NCI-H526 treated with DMSO at 0.1 percent for 48 hours (cell line): ENCODE results near the gene TAPT1.
"Not testable (repeated sequence)": the region's sequence is repeated elsewhere in the genome, so short reads cannot be mapped to it uniquely, and the experiment has no call there.

ENCODE experiments used
- DNase-seq: peaks from one replicate; lab custom pipeline; 2025; lab: John Stamatoyannopoulos, UW

TAPT1 gene, protein sequence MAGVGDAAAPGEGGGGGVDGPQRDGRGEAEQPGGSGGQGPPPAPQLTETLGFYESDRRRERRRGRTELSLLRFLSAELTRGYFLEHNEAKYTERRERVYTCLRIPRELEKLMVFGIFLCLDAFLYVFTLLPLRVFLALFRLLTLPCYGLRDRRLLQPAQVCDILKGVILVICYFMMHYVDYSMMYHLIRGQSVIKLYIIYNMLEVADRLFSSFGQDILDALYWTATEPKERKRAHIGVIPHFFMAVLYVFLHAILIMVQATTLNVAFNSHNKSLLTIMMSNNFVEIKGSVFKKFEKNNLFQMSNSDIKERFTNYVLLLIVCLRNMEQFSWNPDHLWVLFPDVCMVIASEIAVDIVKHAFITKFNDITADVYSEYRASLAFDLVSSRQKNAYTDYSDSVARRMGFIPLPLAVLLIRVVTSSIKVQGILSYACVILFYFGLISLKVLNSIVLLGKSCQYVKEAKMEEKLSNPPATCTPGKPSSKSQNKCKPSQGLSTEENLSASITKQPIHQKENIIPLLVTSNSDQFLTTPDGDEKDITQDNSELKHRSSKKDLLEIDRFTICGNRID

DNA sequence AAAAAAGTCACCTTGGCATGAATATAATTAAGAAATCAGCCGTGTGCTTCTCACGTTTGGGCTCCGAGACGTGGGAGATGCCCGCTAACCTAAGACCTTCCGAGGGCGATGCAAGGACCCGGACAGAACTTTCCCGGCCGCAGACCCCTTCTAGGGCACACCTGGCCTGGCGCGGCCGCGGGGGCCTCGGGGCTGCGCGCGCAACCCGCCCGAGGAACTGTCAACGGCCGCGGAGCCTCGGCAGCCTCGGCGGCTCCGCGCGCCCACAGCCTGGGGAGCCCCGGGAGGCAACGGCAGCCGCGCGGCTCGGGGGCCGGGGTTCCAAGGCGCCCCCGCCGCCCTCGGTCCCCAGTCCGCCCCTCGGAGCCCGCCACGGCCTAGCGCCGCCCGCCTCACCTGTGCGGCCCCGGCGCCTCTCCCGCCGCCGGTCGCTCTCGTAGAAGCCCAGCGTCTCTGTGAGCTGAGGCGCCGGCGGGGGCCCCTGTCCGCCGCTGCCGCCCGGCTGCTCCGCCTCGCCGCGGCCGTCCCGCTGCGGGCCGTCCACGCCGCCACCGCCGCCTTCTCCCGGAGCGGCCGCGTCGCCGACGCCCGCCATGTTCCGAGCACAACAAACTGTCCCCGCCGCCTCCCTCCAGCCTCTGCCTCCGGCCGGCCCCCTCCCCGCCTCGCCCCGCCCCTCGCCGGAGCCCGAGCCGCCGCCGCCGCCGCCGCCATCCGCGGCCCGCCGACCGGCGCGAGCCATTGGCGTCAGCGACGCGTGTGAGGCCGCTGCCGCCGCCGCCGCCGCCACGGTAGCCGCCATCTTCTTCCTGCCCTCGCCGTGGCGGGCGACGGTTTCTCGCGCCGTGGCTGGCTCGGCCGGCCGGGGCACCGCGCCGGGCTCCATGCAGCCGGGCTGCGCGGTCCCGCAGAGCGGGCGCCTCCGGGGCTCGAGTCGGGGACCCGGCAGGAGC lies at the start of gene TAPT1:
Gene TAPT1 (minus strand): TSS at position 609 of the 953 bp plus-strand sequence. CDS start 14 bp downstream, at position 595.
- DNase-seq, result peak; percentile 42

DNA sequence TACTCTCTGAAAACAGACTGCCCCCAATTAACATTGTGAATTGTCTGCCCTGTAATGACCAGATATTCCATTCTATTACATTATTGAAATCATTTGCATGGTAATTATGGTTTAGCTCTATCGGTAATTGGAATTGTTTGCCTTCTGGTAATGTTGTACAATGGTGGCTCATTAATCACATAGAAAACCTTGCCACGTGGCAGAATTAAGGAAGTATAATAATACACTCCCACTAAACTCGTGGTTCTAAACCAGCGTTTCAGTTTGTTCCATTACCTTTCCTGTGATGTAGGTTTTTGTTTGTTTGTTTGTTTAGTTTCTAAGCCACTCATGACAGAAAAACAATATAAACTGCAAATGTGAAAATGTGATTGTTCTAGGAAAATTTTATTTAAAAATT lies 45.1 kb upstream of the TAPT1 start:
- DNase-seq, result no peak

DNA sequence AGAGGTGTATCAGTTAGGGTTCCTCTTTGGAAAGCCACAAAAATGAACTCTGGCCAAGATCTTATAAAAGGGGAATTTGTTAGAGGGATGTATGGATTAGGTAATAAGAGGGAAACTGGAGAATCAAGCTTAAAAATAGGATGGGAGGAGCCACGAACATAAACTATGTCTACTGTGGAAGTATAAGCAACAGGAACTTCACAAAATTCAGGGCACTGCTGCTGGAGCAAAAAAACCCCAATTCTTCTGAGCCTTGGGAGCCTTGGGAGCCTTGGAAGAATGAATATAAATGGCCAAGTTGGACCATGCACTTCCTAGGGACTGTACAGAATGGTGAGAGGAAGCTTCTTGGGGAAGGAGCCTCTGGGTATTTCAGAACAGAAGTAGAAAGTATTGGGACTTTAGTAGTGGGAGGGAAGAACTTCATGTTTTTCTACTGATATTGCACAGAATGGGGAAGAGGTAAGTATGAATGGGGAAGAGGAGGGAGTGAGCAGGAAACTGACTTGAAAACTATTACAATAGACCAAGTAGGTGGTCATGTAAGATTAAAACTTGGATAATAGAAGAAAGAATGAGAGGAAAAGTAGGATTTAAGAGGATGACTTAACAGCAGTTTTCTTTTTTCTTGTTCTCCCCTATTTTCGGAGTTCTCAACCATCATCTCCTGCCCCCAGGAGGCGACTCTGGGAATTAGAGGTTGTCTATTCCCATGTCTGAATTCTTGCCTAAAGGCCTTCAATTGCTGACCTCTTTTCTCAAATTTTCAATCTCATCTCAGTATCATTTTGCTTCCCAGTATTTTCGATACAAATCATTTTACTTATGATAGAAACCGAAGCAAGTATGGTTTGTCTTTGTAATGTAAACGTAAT lies 44.4 kb upstream of the TAPT1 start:
- DNase-seq, result no peak

DNA sequence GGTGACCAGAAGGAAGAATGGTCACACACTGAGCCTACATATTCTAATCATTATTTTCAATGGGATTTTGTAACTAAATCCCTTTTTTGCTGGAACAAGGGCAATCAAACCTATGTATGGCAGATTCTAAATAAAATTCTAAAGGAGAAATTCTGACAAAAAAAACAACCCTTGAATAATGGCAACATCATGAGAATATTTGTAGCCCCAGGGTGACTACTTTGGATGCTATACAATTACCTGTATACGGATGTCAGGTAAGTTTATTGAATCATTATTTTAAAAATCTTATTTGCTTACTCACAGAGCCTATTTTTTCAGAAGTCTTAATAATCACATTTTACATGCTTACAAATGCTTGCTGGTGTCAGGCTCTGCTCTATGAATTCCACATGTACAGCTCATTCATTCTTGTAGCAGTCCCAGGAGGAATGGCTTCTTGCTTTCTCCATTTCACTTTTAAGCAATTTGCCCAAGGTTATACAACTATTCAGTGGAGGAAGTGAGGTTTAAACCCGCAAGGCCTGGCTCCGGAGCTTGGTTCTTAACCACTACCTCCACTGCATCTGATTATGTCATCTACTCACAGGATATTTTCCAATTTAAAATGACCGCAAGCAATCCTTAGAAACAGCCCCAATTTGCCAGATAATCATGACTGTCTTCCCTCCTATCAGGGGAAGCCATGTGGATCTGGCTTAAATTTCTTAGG lies 43.6 kb upstream of the TAPT1 start:
- not testable (repeated sequence) for DNase-seq

DNA sequence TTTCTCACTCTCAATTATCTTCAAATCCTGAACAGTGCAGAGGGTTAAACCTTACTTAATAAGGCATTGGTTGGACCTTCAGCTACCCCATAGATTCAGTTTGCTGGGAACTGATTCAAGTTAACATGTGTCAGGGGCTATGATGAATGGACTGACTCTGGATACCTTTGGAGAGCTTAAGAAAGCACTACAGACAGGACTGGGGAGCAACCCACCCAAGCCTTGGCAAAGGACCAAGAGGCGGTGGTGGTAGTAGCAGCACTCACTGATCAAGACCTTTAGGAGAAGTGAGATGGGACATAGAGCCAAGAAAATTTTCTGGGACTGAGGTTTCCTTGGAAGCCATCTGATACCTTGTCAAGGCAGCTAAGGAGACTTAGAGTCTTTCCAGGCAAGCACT lies 43.0 kb upstream of the TAPT1 start:
- no peak for DNase-seq

DNA sequence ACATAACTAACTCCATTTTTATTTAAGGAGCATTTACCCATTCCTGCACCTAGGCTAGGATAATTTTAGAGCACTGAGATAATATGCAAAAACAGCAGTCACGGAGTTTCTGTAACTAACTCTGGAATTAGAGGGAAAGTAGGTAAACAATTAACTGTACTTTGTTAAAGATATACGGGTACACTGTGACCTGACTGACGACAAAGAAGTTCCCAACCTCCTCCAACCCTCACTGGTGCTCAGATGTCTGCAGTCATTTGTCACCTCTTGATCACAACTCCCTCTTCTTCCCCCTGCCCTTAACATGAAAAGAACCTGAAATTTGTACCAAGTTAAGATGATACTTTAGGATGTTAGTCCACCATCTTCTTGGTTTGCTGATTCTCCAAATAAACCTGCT lies 42.0 kb upstream of the TAPT1 start:
- no peak for DNase-seq

DNA sequence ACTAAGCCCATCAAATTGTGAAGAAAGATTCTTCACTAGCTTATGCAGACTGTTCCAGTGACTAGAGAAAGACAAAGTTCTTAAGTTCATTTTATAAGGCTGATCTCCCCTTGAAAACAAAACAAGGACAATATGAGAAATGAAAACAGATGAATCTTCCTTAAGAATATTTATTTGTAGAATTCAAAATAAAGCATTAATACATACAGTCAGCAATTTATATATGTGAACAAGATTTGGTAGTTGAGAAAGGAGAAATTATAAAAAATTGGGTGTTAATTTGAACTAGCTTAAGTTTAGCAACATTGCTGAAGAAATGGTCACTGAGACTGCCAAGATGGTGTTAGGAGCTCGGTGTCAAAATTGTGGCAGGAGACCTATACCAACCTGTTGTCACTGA lies 41.4 kb upstream of the TAPT1 start:
- DNase-seq, result no peak

DNA sequence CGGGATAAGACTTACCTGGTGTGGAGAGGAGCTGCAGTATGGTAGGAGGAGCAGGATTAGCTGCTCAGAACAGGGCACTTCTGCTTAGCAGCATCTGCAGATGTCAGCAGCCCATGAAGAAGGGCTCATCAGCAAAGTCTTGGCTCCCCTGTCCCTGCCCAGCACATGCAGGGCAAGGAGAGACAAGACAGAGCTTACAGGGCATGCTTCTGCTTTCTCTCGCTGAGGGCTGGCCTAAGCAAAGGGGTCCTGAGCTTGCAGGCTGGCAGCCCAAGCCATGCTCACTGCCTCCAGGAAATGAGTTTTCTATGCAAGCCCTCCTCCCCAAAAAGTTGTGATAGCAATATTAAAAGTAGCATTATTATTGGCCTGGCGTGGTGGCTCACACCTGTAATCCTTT lies 39.5 kb upstream of the TAPT1 start:
- no peak for DNase-seq

DNA sequence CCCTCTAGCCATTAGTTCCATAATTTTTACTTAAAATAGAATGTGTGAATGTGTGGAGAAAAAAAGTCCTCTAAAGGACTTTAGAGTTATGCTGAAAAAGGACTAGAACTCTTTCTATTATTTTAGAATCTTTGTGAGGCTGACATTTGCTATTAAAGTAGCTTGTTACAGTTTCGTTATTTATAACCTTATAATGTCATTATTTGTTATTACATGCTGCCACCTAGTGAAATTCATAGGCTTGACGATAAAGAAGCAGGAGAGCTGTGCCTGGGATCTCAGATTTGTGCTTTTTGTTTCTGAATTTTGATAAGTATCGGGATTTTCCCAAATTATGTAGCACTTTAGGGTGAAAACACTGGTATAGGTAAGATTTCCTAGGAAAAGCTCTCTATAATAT lies 38.5 kb upstream of the TAPT1 start:
- no peak for DNase-seq

DNA sequence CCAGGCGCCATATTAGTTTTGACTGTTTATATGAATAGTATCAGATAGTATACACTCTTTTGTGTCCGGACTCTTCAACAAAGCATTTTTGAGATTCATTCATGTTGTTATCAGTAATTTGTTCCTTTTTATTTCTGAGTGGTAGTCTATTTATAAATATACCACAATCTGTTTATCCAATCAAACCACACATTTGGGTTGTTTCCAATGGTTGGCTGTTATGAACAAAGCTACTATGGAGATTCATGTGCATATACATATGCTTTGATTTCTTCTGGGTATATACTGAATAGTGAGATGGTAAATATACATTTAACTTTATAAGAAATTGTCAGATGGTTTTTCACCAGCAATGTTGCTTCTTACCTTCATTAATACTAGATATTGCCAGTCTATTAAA lies 36.8 kb upstream of the TAPT1 start:
- no peak for DNase-seq

DNA sequence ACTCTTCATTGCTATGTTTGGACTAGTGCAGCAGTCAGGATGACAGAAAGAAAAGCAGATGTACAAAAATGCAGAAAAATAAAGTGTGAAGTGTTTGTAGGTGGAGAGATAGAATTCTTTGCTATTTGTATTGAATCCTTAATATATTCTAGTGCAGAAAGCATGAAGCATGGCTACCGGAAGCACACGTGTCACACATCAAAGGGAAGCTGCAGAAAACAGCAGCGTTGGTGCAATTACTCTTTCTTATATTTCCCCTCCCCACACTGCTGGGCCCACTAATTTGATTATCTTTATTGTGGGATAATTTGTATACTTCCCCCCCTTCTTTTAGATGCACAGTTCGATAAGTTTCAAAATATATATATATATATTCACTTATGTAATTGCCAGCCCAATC lies 35.9 kb upstream of the TAPT1 start:
- no peak for DNase-seq

DNA sequence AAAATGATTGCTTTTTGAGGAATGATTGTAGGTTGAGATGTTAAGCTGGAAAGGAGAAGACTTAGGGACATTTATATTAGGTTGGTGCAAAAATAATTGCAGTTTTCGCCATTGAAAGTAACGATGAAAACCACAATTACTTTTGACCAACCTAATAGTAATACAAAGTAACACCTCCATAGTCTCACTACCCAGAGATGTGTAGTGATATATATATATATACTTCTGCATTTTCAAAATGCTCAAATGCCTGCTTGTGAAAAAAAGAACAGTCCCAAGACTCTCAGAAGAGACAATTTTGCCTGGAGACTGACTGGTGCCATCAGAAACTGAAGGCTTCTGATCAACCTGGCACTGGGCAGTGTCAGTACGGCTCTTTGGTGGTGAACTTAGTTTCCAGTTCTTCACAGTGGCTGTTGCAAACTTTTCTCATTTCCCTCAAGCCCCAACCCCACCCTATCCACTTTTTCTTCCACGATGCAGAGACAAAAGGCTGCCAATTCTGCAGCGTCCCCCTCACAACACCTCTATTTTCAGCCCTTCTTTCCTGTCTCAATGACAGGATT lies 35.1 kb upstream of the TAPT1 start:
- DNase-seq, result no peak

DNA sequence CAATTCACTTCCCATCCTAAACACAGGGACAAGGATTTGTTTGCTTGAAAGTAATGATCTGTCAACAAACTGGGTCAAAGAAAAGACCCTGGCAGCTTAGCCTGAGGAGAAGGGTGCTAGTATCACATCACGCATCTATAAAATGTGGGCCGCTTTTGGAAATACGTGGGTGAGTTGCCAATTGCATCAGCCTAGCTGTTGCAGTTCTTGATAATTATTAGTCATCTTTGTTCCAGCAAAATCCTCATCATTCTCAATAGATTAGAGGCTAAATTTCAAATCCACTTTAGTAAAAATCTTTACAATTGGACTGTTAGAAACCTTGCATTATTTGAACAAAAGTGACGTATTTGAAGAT lies 33.6 kb upstream of the TAPT1 start:
- no peak for DNase-seq

DNA sequence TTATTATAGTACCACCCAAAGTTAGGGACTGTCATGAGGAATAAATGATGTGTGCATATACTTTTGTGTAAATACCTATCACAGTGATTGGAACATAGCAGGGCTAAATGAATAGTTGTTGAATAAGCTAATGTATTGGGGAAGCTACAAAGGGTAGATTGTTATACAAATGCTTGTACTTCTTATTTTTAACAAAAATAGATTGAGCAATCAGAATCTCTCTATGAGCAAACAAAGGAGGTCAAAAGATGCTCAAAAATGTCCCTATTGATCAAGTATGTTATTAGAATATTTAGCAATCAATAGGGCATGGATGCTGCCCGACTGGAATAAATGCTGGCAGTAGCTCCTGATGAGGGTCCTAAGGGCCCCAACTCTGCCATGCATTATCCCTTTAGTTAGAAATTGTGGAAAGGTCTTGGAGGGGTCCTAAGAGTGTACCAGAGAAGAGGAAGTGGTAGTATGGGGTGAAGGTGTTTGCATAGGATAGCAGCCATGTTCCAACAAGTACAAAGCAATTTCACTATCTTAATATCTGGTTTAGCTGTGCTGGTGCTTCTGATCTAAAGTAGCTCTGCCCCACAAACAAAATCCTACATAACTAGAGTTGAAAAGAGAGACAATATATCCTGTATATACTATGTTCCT lies 33.1 kb upstream of the TAPT1 start:
- no peak for DNase-seq

DNA sequence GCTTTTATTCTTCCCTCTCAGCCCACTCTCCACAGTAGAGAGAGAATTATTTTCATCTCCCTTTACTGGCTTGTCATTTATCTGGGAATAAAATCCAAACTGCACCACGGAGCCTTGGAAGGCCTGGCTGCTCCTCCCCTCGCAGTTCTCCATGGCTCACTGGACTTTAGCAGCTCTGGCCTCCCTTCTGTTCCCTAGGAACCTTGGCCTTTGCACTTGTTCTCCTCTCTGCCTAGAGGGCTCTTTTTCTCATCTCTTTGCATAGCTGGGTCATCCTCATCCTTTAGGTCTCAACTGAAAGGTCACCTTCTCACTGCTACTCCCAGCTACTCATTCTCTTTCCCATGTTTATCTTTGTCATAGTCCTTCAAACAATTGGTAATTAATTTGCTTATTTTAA lies 31.3 kb upstream of the TAPT1 start:
- no peak for DNase-seq

DNA sequence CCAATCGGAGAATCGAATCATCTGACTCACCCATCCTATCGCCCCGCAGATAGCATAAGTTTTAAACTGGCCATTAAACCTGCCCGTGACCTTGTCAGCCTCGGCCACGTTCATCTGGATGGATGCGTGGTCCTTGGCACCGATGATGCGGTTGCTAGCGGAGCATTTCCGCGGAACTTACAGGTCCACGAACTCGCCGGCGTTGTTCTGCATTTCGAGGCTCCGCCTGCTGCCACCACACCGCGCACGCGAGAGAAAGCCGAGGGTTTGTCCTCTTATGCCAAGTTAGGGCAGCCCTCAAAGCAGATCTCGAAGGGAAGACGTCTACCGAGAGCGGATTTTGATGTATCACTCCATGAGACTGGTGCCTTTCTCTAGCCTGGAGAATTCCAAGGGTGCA lies 30.1 kb upstream of the TAPT1 start:
- no peak for DNase-seq

DNA sequence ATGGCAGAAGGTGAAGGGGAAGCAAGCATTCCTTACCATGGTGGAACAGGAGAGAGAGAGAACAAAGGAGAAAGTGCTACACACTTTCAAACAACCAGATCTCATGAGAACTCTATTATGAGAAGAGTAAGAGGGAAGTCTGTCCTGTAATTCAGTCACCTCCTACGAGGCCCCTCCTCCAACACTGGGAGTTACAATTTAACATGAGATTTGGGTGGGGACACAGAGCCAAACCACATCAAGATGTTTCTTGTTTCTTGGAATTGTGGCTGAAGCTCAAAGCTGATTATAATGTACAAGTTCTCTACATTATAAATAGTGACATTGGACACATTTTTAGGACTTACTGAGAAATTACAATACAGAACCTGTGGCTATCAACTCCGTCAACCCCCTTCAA lies 29.5 kb upstream of the TAPT1 start:
- no peak for DNase-seq

DNA sequence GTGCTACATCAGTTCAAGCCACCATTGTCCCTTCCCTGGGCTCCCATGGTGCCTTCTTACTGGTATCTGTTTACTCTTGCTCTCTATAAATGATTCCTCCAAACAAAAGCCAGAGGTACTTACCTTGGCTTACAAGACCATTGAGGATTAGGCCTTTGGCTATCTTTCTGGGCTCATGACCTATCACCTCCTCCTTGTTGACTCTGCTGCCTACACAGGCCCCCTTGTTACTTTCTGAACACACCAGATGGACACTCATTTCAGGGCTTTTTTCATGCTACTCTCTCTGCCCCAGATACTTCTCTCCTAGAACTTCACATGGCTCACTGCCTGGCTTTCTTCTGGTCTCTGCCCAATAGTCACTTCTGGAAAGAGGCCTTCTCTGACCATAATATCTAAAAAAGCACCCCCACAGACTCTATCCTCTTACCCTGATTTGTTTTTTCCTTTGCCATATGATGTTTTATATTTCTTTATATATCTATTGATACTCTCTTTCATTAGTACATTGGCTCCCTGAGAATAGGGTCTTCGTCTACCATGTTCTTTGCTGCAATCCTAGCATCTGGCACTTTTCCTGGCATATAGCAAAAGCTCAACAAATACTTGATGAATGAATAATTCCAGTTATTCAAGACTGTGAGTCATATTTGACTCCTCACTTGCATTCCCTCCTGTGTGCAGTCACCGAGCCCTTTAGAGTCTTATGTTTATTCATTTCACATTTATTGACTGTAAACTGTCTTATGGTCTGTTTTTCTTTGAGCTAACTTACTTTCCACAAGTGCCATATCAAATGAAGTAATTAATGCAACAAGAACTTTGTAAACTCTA lies 27.1 kb upstream of the TAPT1 start:
- DNase-seq, result no peak

DNA sequence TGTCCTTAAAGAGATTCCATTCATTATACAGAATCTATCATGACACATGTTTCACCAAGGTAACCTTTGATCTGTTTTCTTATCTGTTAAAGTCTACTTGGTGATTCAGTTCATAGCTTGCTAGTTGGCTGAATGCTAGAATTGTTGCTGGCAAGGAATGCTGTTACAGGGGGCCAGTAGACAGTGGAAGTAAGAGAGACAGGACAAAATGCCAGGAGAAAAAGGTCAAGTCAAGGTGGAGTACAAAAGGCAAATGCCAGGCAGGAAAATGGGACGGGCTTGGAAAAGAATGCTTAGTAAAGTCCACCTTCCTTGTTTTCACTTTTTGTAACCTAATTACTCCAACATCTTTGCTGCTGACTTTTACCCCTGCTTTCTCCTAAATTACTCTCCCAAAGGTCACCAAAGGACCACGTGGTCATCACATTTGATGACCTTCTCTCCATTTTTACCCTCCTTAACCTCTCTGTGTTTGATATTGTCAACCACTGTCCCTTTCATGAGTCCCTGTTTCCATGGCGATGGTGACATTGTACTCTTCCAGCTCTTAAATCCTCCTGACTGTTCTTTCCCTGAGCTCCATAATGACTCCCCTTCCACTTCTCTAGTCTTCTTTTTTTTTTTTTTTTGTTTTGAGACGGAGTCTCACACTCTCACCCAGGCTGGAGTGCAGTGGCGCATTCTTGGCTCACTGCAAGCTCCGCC lies 24.5 kb upstream of the TAPT1 start:
- no peak for DNase-seq
